ENCODE data around the gene CLDN17.

CLDN17 gene

DNA sequence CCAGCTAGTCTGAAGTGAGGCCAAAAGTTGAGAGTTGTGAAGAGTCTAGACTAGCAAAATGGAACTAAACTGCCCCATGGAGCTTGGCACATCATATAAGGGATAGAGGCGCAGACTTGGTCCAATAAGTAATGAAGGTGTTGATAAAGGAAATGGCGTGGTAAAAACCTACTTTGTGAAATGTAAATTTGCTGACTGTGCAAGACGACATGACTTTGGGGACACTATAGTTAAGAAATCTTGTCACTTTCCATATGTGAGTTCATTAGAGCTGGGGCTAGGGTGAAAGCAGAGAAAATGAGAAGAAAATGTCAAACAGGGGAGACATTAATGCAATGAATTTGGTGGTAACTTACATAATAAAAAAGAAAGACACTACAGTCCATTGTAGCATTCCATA is 50.1 kb downstream of the CLDN17 start:
- DNase-seq, result no peak

All from stimulated activated naive CD4-positive, alpha-beta T cell treated with Interleukin-2 at 50 U/mL for 16 hours (primary cell).